GM10266 (cell line): ENCODE measurements around the gene SLC6A12.

Source experiments
- DNase-seq: peaks from one replicate; pipeline ENCODE4 v3.0.0; 2012; ENCODE audit errors: extremely low spot score
- TF ChIP-seq, protein P1 (sequence below): IDR thresholded peaks from 2 replicates; pipeline ENCODE4 v1.5.1; 2012; ENCODE audit warnings: mild to moderate bottlenecking, low read depth; ENCODE audit not compliant: control insufficient read depth, insufficient read depth; ENCODE audit errors: missing control alignments

The SLC6A12 gene

GRCh38 chr12:197911-198695, 15.9 kb downstream of the SLC6A12 start:
- DNase-seq, result no peak
- TF ChIP-seq, protein P1, sequence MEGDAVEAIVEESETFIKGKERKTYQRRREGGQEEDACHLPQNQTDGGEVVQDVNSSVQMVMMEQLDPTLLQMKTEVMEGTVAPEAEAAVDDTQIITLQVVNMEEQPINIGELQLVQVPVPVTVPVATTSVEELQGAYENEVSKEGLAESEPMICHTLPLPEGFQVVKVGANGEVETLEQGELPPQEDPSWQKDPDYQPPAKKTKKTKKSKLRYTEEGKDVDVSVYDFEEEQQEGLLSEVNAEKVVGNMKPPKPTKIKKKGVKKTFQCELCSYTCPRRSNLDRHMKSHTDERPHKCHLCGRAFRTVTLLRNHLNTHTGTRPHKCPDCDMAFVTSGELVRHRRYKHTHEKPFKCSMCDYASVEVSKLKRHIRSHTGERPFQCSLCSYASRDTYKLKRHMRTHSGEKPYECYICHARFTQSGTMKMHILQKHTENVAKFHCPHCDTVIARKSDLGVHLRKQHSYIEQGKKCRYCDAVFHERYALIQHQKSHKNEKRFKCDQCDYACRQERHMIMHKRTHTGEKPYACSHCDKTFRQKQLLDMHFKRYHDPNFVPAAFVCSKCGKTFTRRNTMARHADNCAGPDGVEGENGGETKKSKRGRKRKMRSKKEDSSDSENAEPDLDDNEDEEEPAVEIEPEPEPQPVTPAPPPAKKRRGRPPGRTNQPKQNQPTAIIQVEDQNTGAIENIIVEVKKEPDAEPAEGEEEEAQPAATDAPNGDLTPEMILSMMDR, result no peak

- no peak for DNase-seq
- TF ChIP-seq, protein P1, result no peak
These were observed 16.6 kb downstream of the SLC6A12 start for GRCh38 chr12:197347-197746.

GRCh38 chr12:196436-196835, 17.5 kb downstream of the SLC6A12 start:
- TF ChIP-seq, protein P1, result no peak
- DNase-seq, result no peak

DNA sequence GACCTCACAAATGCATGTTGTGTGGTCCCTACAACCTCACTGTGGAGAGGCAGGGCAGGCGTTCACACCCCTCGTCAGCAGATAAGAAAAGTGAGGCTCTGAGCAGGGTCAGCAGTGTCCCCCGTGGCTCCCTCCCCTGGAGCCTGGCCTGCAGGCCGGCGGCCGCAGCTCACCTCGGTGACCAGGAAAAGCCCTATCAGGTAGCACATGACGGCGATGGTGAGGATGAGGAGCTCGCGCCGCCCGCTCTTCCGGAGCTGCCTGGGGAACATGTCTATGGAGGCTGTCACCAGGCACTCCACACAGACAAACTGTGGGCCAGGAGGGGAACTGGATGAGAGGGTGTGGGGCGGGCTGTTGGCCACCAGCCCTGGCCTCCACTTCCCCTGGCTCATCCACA, 18.0 kb downstream of the SLC6A12 start:
- TF ChIP-seq, protein P1, result no peak
- DNase-seq, result no peak

- TF ChIP-seq, protein P1, result no peak
- no peak for DNase-seq
These were observed 18.8 kb downstream of the SLC6A12 start for GRCh38 chr12:195156-195555.

GRCh38 chr12:194276-194675, 19.7 kb downstream of the SLC6A12 start:
- TF ChIP-seq, protein P1, result no peak

DNA sequence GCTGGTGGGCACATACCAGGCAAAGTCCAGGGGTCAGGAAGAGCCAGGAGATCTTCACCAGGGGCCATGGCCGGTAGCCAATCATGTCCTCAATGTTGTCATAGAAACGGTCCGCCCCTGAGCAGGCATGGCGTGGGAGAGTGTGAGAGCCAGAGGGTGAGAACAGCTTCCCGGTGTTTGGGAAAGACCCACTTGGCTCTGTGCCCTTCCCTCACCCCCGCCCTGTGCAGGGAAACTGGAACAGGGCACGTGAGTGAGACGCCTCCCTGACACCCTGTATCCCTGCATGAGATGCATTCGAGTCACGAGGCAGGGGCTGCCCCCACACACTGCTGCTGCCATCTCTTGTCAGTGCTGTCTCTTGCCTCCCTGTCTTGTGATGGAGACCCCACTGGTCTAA, 20.7 kb downstream of the SLC6A12 start:
- TF ChIP-seq, protein P1, result no peak
- no peak for DNase-seq

More at GRCh38 chr12:194276-194675, 19.7 kb downstream of the SLC6A12 start:
- DNase-seq, result no peak
